KMS-11 (cell line): ENCODE results near the gene LETM1.

Source experiments
- H2AFZ ChIP-seq: fragments of 200-600 bp; sonication (generic); 2 replicates; pipeline ENCODE4 v1.6.1; 2016; ENCODE audit warnings: antibody characterized with exemption, mixed run types, low read depth
- H3K27ac ChIP-seq: fragments of 200-600 bp; sonication (generic); 2 replicates; pipeline ENCODE4 v1.6.1; 2016; ENCODE audit warnings: mild to moderate bottlenecking, mixed run types
- H3K27me3 ChIP-seq: fragments of 200-600 bp; sonication (generic); 2 replicates; pipeline ENCODE4 v1.6.1; 2017; ENCODE audit warnings: mild to moderate bottlenecking, low read depth, mixed run types, moderate library complexity; ENCODE audit not compliant: insufficient read depth
- H3K36me3 ChIP-seq: fragments of 200-600 bp; sonication (generic); 2 replicates; pipeline ENCODE4 v1.6.1; 2017; ENCODE audit warnings: mild to moderate bottlenecking, mixed run types; ENCODE audit not compliant: insufficient read depth
- H3K4me1 ChIP-seq: fragments of 200-600 bp; sonication (generic); 2 replicates; pipeline ENCODE4 v1.6.1; 2016; ENCODE audit warnings: mild to moderate bottlenecking, low read depth, mixed run types; ENCODE audit not compliant: poor library complexity, severe bottlenecking
- H3K4me2 ChIP-seq: fragments of 200-600 bp; sonication (generic); 2 replicates; pipeline ENCODE4 v1.7.0; 2016; ENCODE audit warnings: mild to moderate bottlenecking, mixed run types
- H3K4me3 ChIP-seq: fragments of 200-600 bp; sonication (generic); IDR thresholded peaks from 2 replicates; pipeline ENCODE4 v1.6.1; 2017; ENCODE audit warnings: low read depth, low read length, mixed read lengths; ENCODE audit not compliant: insufficient read depth
- H3K79me2 ChIP-seq: fragments of 200-600 bp; sonication (generic); 2 replicates; pipeline ENCODE4 v1.6.1; 2016; ENCODE audit warnings: low read depth, mixed run types; ENCODE audit not compliant: insufficient read depth
- H3K9ac ChIP-seq: fragments of 200-600 bp; sonication (generic); 2 replicates; pipeline ENCODE4 v1.6.1; 2016; ENCODE audit warnings: mild to moderate bottlenecking, mixed run types
- H4K20me1 ChIP-seq: fragments of 200-600 bp; sonication (generic); 2 replicates; pipeline ENCODE4 v1.6.1; 2016; ENCODE audit warnings: mild to moderate bottlenecking, mixed run types; ENCODE audit not compliant: insufficient read depth
- TF ChIP-seq, protein P1 (sequence below): fragments of 200-600 bp; sonication (generic); conservative IDR thresholded peaks from 2 replicates; pipeline ENCODE4 v1.6.1; 2017; ENCODE audit warnings: low read depth, mild to moderate bottlenecking, antibody characterized with exemption, low read length, moderate library complexity, mixed read lengths

Gene LETM1

GRCh38 chr4:1863297-1864033, 7.5 kb upstream of the LETM1 start:
- Histone ChIP-seq H3K9ac (no peak overlapping the region), H2AFZ (no peak overlapping the region), H3K4me1 (peaks cover 6% of the 10 kb centered on the region), H3K4me3 (no peak overlapping the region), H3K4me2 (no peak overlapping the region), H3K27ac (peak overlapping the region; percentile 23; the same call in 1 of the 2 replicates), H4K20me1 (peaks cover 10% of the 10 kb centered on the region; the same call in 1 of the 2 replicates), H3K79me2 (peaks cover 90% of the 10 kb centered on the region), H3K27me3 (no peaks in the 10 kb centered on the region), H3K36me3 (no peaks in the 10 kb centered on the region)
- TF ChIP-seq, protein P1, sequence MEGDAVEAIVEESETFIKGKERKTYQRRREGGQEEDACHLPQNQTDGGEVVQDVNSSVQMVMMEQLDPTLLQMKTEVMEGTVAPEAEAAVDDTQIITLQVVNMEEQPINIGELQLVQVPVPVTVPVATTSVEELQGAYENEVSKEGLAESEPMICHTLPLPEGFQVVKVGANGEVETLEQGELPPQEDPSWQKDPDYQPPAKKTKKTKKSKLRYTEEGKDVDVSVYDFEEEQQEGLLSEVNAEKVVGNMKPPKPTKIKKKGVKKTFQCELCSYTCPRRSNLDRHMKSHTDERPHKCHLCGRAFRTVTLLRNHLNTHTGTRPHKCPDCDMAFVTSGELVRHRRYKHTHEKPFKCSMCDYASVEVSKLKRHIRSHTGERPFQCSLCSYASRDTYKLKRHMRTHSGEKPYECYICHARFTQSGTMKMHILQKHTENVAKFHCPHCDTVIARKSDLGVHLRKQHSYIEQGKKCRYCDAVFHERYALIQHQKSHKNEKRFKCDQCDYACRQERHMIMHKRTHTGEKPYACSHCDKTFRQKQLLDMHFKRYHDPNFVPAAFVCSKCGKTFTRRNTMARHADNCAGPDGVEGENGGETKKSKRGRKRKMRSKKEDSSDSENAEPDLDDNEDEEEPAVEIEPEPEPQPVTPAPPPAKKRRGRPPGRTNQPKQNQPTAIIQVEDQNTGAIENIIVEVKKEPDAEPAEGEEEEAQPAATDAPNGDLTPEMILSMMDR: no peak

GRCh38 chr4:1862961-1863296, 7.0 kb upstream of the LETM1 start:
- no peak overlapping the region for H3K4me3 ChIP-seq

DNA sequence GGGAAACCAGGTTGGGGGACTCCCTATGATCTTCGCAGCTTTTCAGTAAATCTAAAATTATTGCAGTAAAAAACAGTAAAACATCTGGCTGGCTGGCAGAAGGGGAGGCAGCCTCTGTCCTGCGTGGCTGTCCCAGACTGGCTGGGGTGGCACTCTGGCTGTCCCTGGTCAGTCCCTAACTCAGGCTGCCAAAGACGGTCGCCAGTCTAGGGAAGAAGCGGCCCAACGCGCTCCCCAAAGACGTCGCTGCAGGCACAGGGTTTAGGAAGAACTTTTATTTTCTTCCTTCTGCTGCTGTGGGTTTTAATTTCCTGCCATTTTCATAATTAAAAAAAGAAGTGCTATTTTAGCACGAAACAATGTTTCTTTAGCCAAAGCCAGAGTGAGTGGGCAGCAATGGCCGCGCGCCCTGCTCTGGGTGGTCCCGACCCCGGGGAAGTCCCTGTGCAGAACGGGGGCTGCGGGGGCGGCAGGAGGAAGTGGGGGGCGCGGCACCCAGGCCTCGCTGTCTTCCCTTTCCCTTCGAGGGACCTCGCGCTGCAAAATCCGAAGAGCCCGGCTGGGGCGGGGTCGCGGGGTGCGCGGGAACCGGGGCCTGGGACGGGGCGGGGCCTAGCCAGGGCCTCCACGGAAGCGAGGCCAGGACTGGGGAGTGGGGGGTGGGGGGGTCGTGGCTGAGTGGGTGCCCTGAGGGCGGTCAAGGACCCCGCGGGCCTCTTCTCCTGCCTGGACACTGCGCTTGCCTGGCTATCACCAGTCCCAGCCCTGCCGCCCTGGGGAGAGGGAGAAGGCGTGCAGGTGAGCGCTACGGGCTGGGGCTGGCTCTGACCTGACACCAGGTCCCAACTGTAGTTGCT, 6.3 kb upstream of the LETM1 start:
- H3K9ac ChIP-seq: no peak overlapping the region
- no peaks in the 10 kb centered on the region for H3K36me3 ChIP-seq
- H2AFZ ChIP-seq: no peak overlapping the region
- TF ChIP-seq, protein P1: no peak
- no peak overlapping the region for H3K4me2 ChIP-seq
- H4K20me1 ChIP-seq: peaks cover 10% of the 10 kb centered on the region; the same call in 1 of the 2 replicates
- peaks cover 90% of the 10 kb centered on the region for H3K79me2 ChIP-seq
- H3K27ac ChIP-seq: peak overlapping the region; percentile 43; the same call in 1 of the 2 replicates
- H3K27me3 ChIP-seq: no peaks in the 10 kb centered on the region
- H3K4me3 ChIP-seq: no peak overlapping the region
- peaks cover 16% of the 10 kb centered on the region for H3K4me1 ChIP-seq

More at GRCh38 chr4:1862961-1863296, 7.0 kb upstream of the LETM1 start:
- peaks cover 90% of the 10 kb centered on the region for H3K79me2 ChIP-seq
- no peaks in the 10 kb centered on the region for H3K27me3 ChIP-seq
- no peak overlapping the region for H3K4me2 ChIP-seq
- peaks cover 11% of the 10 kb centered on the region for H3K4me1 ChIP-seq
- H3K27ac ChIP-seq: peak overlapping the region; percentile 23; the same call in 1 of the 2 replicates
- no peak overlapping the region for H2AFZ ChIP-seq
- H3K9ac ChIP-seq: no peak overlapping the region
- H4K20me1 ChIP-seq: peaks cover 10% of the 10 kb centered on the region; the same call in 1 of the 2 replicates
- TF ChIP-seq, protein P1: no peak
- H3K36me3 ChIP-seq: no peaks in the 10 kb centered on the region

DNA sequence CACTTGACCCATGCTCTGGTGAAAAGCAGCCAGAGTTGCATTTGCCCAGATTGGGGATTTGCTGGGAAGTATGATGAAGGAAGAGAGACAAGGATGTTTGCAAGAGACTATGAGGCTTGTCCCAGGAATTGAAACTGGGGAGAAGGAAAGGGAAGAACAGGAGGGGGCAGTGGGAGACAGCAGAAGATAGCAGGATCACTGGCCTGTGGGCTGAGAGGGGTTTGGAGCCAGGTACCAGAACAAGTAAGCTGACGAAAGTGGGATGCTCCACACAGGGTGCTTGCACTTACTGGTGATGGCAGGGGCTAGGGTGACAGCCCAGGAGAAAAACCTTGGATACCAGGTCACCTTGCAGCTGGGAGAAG, 3.4 kb upstream of the LETM1 start:
- no peaks in the 10 kb centered on the region for H3K36me3 ChIP-seq
- TF ChIP-seq, protein P1: no peak
- H3K4me3 ChIP-seq: no peak overlapping the region
- H3K4me1 ChIP-seq: peaks cover 16% of the 10 kb centered on the region
- peak overlapping the region; percentile 93; the same call in 1 of the 2 replicates for H3K9ac ChIP-seq
- no peaks in the 10 kb centered on the region for H3K27me3 ChIP-seq
- H4K20me1 ChIP-seq: peaks cover 10% of the 10 kb centered on the region; the same call in 1 of the 2 replicates
- peaks cover 87% of the 10 kb centered on the region for H3K79me2 ChIP-seq
- no peak overlapping the region for H2AFZ ChIP-seq
- H3K27ac ChIP-seq: peak overlapping the region; percentile 94
- no peak overlapping the region; the same call in 1 of the 2 replicates for H3K4me2 ChIP-seq
